Kidney capillary endothelial cell (primary cell): Measurements from ENCODE around the gene NOP53.
"Not testable (repeated sequence)": the region's sequence is repeated elsewhere in the genome, so short reads cannot be mapped to it uniquely, and the experiment has no call there.

Experiments used
- DNase-seq: peaks from one replicate; pipeline ENCODE4 v3.0.0-alpha.2; 2018; ENCODE audit warnings: low spot score

The NOP53 gene

GRCh38 chr19:47754206-47755064, 9.1 kb downstream of the NOP53 start:
- DNase-seq: no peak

DNA sequence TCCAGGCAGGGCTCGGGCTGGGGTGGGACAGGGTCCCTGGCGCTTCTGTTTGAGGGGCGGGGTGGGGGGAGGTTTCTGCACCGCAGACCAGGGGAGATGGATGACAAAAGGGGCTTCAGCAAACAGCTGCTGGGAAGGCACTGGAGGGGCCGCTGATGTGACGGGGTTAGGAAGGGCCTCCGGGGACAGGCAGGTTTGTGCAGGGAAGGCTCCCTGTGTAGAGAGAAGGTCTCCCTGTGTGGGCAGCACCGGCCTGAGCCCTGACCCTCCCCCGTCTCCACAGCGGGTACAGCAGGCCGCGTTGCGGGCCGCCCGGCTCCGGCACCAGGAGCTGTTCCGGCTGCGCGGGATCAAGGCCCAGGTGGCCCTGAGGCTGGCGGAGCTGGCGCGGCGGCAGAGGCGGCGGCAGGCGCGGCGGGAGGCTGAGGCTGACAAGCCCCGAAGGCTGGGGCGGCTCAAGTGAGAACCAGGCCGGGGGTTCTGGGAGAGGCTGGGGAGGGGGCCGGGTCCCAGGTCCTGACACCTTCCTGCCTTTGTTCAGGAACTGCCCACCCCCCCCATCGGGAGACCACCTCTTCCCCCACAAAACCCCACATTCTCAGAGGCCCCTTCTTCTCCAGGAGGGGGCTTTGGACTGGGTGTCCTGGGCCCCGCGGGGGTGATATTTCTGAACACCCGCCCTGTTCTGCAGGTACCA, 9.9 kb downstream of the NOP53 start:
- no peak for DNase-seq

GRCh38 chr19:47755762-47756626, 10.6 kb downstream of the NOP53 start:
- DNase-seq: no peak

GRCh38 chr19:47756627-47756929, 11.2 kb downstream of the NOP53 start:
- no peak for DNase-seq

GRCh38 chr19:47756953-47757608, 11.7 kb downstream of the NOP53 start:
- DNase-seq: no peak

- no peak for DNase-seq
These were observed 12.5 kb downstream of the NOP53 start for GRCh38 chr19:47757617-47758442.

- DNase-seq: no peak
These were observed 13.1 kb downstream of the NOP53 start for GRCh38 chr19:47758443-47758804.

DNA sequence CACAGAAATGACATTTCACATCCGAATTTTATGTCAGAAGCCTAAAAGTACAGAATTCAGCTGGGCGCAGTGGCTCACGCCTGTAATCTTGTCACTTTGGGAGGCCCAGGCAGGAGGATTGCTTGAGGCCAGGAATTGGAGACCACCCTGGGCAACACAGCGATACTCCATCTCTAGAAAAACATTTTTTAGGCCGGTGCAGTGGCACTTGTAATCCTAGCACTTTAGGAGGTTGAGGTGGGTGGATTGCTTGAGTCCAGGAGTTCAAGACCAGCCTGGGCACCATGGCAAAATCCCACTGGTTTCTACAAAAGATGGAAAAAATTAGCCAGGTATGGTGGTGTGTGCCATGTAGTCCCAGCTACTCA, 15.3 kb downstream of the NOP53 start:
- no peak for DNase-seq

DNA sequence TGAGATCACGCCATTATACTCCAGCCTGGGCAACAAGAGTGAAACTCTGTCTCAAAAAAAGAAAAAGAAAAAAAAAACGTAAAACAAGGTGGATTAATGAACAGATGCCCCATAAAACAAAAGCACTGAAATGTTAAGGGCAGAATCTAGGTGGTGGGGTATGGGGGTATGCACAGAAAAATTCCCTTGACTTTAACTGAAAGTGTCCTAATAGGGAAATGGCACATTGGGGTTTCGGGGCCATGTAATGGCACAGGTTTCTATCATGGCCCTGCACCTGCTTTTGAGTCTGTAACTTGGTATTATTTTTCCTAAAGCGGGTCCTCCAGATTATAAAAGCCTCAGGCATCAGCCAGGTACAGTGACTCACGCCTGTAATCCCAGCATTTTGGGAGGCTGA, 16.2 kb downstream of the NOP53 start:
- DNase-seq: no peak

GRCh38 chr19:47762151-47762550, 16.8 kb downstream of the NOP53 start:
- no peak for DNase-seq

DNA sequence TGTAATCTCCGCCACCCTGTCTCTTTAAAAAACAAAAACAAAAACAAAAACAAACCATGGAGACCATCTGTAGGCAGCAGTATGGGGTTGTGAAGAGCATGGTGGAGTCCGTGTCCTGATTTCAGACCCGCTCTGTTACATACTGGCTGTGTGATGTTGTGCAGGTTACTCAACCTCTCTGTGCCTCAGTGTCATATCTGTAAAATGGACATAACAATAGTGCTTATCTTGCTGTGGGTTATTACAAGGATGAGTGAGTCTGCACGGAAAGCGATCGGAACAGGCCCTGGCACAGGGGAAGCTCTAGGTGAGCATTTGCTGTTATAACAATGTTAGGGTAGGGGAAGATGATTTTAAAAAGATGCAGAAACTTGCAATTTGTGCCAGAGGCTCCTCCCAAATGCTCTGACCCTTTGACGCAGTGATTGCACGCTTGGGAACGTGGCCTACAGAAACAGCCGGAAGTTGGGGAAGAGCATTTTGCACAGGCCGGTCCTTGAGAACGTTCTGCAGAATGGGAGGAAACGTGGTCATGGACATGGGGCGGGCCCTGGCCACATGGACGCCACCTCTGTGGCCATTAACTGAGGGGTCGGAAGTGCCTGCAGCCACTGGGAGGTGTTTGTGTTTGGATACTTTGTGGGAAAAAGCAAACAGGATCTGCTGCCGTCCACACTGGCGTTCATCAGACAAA, 17.4 kb downstream of the NOP53 start:
- peak; percentile 79 for DNase-seq

DNA sequence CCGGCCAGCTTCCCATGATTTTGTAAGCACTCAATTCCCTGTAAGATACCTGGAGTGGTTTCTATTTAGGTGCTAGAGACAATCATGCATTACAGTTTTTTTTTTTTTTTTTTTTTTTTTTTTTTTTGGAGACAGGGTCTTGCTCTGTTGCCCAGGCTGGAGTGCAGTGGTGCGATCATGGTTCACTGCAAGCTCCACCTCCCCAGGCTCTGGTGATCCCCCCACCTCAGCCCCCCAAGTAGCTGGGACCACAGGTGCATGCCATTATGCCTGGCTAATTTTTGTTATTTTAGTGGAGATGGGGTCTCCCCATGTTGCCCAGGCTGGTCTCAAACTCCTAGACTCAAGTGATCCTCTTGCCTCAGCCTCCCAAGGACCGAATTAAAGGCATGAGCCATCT, 19.4 kb downstream of the NOP53 start:
- DNase-seq: not testable (repeated sequence)

DNA sequence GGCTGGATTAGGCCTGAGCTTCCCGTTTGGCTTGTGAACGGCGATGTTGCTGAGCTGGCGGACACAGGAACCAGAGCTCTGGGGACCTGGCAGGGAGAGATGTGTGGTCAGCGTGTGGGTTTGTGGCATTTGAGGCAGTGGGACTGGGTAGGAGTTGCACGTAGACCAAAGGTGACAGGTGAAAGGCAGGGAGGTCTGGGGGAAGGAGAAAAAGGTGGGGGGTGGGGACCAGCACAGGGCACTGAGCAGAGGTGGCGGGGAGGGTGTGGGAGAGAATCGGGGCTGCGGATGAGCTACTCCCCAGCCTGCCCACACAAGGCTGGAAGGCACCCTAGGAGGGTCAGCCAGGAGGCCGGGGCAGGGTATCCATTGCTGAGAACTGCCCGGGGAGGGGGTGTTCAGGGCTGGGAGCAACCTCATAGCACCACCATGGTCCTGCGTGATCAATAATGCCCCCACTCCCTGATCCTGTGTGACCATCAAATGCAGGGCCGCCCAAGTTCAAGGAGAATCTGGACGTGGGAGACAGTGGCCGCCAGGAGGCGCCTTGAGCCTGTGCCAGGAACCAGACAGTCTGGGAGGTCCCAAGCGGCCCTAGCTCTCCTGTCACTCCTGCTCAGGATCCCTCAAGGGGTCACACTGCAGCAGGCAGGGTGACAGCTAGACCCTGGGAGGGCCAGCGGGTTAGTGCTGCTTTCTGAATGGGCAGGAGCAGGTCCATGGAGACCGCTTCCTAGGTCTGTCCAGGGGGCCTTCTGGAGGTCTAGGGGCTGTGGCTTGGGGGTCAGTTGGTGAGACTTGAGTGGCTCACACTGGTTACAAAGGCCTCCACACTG, 20.4 kb downstream of the NOP53 start:
- DNase-seq: peak; percentile 64

DNA sequence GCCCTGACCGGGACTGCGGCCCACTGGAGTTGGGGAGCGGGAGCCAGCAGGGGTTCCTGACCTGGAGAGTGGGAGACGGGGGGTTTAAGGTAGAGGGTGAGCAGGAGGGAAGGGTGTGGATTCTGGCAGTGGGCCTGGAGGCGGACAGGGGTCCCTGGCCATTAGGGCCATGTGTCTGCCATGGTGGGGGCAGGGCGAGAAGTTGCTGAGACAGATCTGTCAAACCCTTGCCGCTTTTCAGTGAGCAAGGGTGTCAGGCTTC, 20.9 kb downstream of the NOP53 start:
- no peak for DNase-seq

GRCh38 chr19:47766670-47767069, 21.3 kb downstream of the NOP53 start:
- no peak for DNase-seq

DNA sequence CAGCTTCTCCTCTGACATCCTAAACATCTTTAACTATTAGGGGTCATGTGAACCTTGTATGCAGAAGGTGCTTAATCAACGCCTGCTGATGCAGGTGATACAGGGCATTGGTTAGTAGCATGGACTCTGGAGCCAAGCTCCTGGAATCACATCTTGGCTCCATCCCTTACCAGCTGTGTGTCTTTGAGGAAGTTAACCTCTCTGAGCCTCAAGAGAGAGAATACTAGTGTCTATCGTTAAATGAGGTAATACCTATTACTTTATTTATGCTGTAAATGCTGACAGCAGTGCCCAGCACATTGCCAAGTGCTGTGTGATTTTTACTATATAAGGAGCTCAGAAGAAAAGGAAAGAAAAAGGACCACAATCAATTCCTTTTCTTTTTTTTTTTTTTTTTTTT, 22.0 kb downstream of the NOP53 start:
- no peak for DNase-seq

DNA sequence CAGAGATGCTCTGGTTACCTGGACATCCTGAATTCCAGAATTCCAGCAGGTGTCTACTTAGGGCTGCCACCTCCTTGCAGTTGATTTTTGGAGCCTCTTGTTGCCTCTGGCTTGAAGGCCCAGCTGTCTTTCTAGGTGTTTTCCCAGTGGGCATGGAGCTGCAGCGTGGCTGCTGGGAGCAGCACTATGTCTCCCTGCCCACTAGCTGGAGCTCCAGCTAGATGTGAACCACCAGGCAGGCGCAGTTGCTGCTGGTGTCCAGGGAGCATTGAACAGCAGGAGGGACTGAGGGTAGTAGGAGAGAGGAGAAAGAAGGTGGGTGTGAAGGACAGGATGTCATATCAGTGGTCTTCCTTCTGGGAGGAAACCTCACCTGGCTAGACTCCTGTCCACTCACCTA, 23.3 kb downstream of the NOP53 start:
- DNase-seq: no peak

GRCh38 chr19:47769534-47769933, 24.2 kb downstream of the NOP53 start:
- no peak for DNase-seq

- not testable (repeated sequence) for DNase-seq
These were observed 25.9 kb downstream of the NOP53 start for GRCh38 chr19:47771291-47771690.

DNA sequence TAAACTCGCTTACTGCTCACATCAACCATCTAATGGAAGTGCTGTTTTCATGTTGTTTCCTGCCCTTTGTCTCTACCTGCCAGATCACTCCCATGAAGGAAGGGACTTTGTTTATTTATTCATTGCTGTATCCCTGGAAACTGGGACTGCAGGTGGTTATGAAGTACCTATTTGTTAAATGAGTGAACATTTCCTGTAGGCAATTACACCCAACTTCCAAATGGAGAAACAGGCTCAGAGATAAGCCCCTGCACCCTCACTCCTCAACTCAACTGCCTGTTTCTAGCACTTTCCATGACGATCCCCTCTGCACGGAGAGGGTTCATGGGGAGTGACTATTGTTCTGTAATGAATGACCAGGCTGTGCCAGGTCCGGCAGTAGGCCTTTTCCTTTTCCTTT, 31.2 kb downstream of the NOP53 start:
- peak; percentile 62 for DNase-seq
